ENCODE results near the gene GOPC.
"Not testable (repeated sequence)": the region's sequence is repeated elsewhere in the genome, so short reads cannot be mapped to it uniquely, and the experiment has no call there.

- not testable (repeated sequence) for TF ChIP-seq POLR2A (IDR thresholded peaks at IDR 0.05; ENCODE audit: low read length); GATA1 (IDR thresholded peaks at IDR 0.05; ENCODE audit: low read depth, low read length)
These were observed 84.3 kb downstream of the GOPC start for GRCh38 chr6:117517995-117518394.

Measured in erythroblast (primary cell).